HepG2 (cell line): ENCODE results near the gene RIPOR3. TPM values are rescaled to one million over a fixed set of nuclear protein-coding genes. Genes with fewer than 3 reads are reported as not detected.
A peak's percentile ranks its signal among the peaks of the same experiment; 100 is the strongest.

ENCODE experiments used
- ATAC-seq: fragments of 200-7000 bp; cut with Tn5 transposase; 3 replicates; pipeline ENCODE4 v1.9.1; 2020; ENCODE audit warnings: mild to moderate bottlenecking, moderate library complexity
- BruUV-seq: library from RNA; stranded (reverse); fragments of 400-500 nt; replicated peaks from 2 replicates; lab custom pipeline; 2021; lab: Mats Ljungman, UMichigan
- CTCF ChIA-PET: fragments of 300-600 bp; formaldehyde crosslinking; extraction: SDS; loops from one replicate; lab custom pipeline; 2021; ENCODE audit warnings: low total read pairs, inconsistent platforms, low intra/inter-chr PET ratio; lab: Yijun Ruan, JAX
- POLR2A ChIA-PET: fragments of 350-600 bp; sonication (Branson Sonifier 250); formaldehyde crosslinking; loops from one replicate; lab custom pipeline; 2020; ENCODE audit warnings: antibody characterized with exemption, inconsistent platforms; lab: Yijun Ruan, JAX
- DNase-seq: peaks from one replicate; pipeline ENCODE4 v3.0.0-alpha.2; 2015; ENCODE audit warnings: low spot score
- FAIRE-seq: peaks from 3 replicates; lab custom pipeline; 2011; peaks lifted over from hg19 to GRCh38; lab: Jason Lieb, UNC
- H2AFZ ChIP-seq: one replicate; pipeline ENCODE4 v1.6.1; 2011; ENCODE audit warnings: low read length, inconsistent platforms
- H3K27ac ChIP-seq: fragments of 300-600 bp; 3 replicates; pipeline ENCODE4 v1.8.0; 2011; ENCODE audit warnings: mixed run types, mild to moderate bottlenecking, mixed read lengths, low read length, inconsistent platforms; ENCODE audit not compliant: insufficient read depth; ENCODE audit errors: extremely low read length
- H3K27me3 ChIP-seq, 2 experiments: fragments of 200-600 bp in 1 of 2; 2 replicates in 1 of 2; 3 replicates in 1 of 2; pipeline versions ENCODE4 v1.6.0 to v1.8.0; 2011; ENCODE audit warnings: low read length in 2 of 2, mild to moderate bottlenecking in 2 of 2, moderate library complexity in 2 of 2, inconsistent platforms in 1 of 2; ENCODE audit not compliant: insufficient read depth in 2 of 2, control insufficient read depth in 1 of 2
- H3K36me3 ChIP-seq, 2 experiments: fragments of 200-600 bp in 1 of 2; replicated peaks in 1 of 2; 2 replicates in 1 of 2; 3 replicates in 1 of 2; pipeline versions ENCODE4 v1.5.1 to v1.8.0; 2011; ENCODE audit warnings: low read length in 2 of 2, inconsistent platforms in 1 of 2; ENCODE audit not compliant: insufficient read depth in 2 of 2, control insufficient read depth in 1 of 2
- H3K4me1 ChIP-seq: 2 replicates; pipeline ENCODE4 v1.5.1; 2012; ENCODE audit warnings: low read length, inconsistent platforms; ENCODE audit not compliant: insufficient read depth
- H3K4me2 ChIP-seq: 2 replicates; pipeline ENCODE4 v1.6.0; 2011; ENCODE audit warnings: low read depth, low read length, inconsistent platforms
- H3K4me3 ChIP-seq, 3 experiments: fragments of 200-600 bp in 1 of 3; sonication (generic), shearing (Covaris generic) in 1 of 3; replicated peaks in 1 of 3; 2 replicates each; pipeline ENCODE4 v1.5.1; 2011 to 2016; ENCODE audit warnings: low read length in 3 of 3, inconsistent platforms in 2 of 3, low read depth in 2 of 3, mild to moderate bottlenecking in 2 of 3, control low read depth in 1 of 3, mixed read lengths in 1 of 3; ENCODE audit not compliant: insufficient read depth in 1 of 3
- H3K79me2 ChIP-seq: one replicate; pipeline ENCODE4 v1.6.1; 2011; ENCODE audit warnings: low read length, inconsistent platforms; ENCODE audit not compliant: insufficient read depth
- H3K9ac ChIP-seq: 2 replicates; pipeline ENCODE4 v1.6.0; 2011; ENCODE audit warnings: mild to moderate bottlenecking, low read depth, low read length, inconsistent platforms; ENCODE audit not compliant: insufficient read depth
- H3K9me3 ChIP-seq: 2 replicates; pipeline ENCODE4 v1.5.1; 2012; ENCODE audit warnings: mild to moderate bottlenecking, low read length
- H4K20me1 ChIP-seq: 2 replicates; pipeline ENCODE4 v1.6.0; 2011; ENCODE audit warnings: inconsistent platforms, mild to moderate bottlenecking, low read length, moderate library complexity; ENCODE audit not compliant: insufficient read depth
- ZNF629 ChIP-seq: sonication (generic); formaldehyde crosslinking; conservative IDR thresholded peaks from 2 replicates; pipeline ENCODE4 v1.5.0; 2020; ENCODE audit warnings: missing genetic modification reagents
- WGBS: methylation state at CpG from one replicate; pipeline ENCODE4 v1.1.6; 2017; ENCODE audit warnings: low lambda C conversion rate; 5-methylcytosine and 5-hydroxymethylcytosine counted together
- in situ Hi-C: cut with HindIII; loops from 2 replicates; pipeline ENCODE4 v1.10.0; 2017; ENCODE audit warnings: low pct_unique_long_range_greater_than_20kb; ENCODE audit not compliant: extremely low pct_ligation_motif_present
- intact Hi-C: fragments of 100-400 bp; cut with micrococcal nuclease; formaldehyde crosslinking; loops from one replicate; pipeline ENCODE4 v1.10.0; 2022; ENCODE audit not compliant: unreplicated experiment
- polyA plus RNA-seq, 8 experiments: library from polyadenylated mRNA; depleted of rRNA in 3 of 8; stranded (reverse) in 7 of 8; unstranded in 1 of 8; fragments of >200 nt; fragmentation: Illumina TruSeq in 4 of 8; extraction: Trizol in 4 of 8; gene quantifications; 2 replicates each; pipeline versions ENCODE4 v1.2.1 to v1.2.3, GENCODE V29; 2011 to 2016; ENCODE audit warnings: low read depth in 4 of 8, missing spikeins in 1 of 8, mixed read lengths in 1 of 8; ENCODE audit not compliant: insufficient read depth in 1 of 8
- total RNA-seq, 5 experiments: library from RNA; depleted of rRNA; stranded (reverse); fragments of >200 nt; fragmentation: Illumina TruSeq; extraction: Trizol; gene quantifications; 2 replicates each; pipeline ENCODE4 v1.2.3, GENCODE V29; 2016; ENCODE audit warnings: low read depth in 1 of 5
- TF ChIP-seq, protein P1 (sequence below): sonication (generic); formaldehyde crosslinking; IDR thresholded peaks from 2 replicates; pipeline ENCODE4 v1.4.0; 2020; ENCODE audit warnings: missing genetic modification reagents
- TF ChIP-seq, protein P2 (sequence below): sonication (generic); formaldehyde crosslinking; IDR thresholded peaks from 2 replicates; pipeline ENCODE4 v1.4.0; 2020; ENCODE audit warnings: missing genetic modification reagents
- TF ChIP-seq, protein P3 (sequence below): IDR thresholded peaks from 2 replicates; pipeline ENCODE4 v1.6.1; 2016; ENCODE audit warnings: missing genetic modification reagents, missing compliant biosample characterization

RIPOR3 gene
- total and polyA plus RNA-seq, 2 of the 13 experiments (the other 11 are each of a cell fraction or from before 2014, with no cell fraction given), result 0.18 TPM; not detected in 1

DNA sequence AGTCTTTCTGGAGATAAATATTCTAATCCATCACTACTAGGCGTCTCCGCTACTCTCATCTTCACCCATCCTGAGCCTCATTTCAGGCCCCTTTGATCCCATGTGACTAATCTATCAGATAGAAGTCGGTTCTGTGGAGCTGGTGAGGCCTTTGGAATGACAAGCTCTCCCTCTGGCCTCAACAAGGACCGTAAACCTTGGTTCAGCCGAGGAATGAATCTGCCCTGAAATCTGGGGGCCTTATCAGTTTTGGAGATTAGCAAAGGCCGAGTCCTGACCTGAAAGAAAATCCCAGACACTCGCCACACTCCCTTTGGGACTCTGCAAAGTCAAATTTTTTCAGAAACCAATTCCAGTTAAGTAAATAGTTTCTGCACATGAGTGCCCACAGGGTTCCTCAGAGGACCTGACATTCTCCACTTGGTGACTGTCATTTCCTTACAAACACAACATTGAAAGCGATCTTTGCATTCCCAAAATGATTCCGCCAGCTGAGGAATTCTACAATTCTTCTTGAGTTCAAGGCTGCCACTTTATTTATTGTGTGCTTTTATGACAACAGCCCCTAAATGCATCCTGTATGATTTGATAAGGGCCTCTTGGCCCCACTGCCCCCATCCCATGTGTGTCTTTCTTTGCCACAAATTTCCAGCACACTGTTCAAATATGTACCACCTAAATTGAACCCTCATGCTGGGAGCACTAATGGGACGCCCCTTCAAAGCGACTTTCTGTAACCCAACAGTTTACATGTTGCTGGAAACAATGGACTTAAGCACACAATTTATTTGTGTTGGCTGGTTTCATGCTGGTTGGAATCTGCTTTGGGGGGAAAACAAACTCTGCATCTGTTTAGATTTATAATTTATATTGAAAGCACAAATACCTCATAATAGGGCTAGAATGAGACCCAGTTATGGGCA is 10.0 kb upstream of the RIPOR3 start (continued):
- TF ChIP-seq, protein P1, sequence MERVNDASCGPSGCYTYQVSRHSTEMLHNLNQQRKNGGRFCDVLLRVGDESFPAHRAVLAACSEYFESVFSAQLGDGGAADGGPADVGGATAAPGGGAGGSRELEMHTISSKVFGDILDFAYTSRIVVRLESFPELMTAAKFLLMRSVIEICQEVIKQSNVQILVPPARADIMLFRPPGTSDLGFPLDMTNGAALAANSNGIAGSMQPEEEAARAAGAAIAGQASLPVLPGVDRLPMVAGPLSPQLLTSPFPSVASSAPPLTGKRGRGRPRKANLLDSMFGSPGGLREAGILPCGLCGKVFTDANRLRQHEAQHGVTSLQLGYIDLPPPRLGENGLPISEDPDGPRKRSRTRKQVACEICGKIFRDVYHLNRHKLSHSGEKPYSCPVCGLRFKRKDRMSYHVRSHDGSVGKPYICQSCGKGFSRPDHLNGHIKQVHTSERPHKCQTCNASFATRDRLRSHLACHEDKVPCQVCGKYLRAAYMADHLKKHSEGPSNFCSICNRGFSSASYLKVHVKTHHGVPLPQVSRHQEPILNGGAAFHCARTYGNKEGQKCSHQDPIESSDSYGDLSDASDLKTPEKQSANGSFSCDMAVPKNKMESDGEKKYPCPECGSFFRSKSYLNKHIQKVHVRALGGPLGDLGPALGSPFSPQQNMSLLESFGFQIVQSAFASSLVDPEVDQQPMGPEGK (CRISPR knock-in tag), result peak; percentile 49; the same call in 1 of the 2 replicates
- TF ChIP-seq, protein P2, sequence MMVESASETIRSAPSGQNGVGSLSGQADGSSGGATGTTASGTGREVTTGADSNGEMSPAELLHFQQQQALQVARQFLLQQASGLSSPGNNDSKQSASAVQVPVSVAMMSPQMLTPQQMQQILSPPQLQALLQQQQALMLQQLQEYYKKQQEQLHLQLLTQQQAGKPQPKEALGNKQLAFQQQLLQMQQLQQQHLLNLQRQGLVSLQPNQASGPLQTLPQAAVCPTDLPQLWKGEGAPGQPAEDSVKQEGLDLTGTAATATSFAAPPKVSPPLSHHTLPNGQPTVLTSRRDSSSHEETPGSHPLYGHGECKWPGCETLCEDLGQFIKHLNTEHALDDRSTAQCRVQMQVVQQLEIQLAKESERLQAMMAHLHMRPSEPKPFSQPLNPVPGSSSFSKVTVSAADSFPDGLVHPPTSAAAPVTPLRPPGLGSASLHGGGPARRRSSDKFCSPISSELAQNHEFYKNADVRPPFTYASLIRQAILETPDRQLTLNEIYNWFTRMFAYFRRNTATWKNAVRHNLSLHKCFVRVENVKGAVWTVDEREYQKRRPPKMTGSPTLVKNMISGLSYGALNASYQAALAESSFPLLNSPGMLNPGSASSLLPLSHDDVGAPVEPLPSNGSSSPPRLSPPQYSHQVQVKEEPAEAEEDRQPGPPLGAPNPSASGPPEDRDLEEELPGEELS (CRISPR knock-in tag), result peak; percentile 40; the same call in 1 of the 2 replicates

DNA sequence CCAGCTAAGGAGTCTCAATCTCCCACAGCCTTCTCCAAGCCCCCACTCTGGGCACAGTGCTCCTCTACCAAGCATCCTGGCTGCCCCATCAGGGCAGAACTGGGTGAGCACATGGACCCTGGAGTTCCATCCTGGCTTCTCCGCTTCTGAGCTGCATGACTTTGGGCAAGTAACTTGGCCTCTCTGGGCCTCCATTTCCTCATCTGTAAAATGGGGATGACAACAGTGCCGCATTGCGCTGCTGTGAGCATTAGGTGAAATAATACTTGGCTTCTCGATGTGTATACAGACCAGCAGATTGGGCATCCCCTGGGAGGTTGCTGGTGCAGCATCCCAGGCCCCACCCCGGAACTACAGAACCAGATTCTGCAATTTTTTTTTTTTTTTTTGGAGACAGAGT is 8.3 kb upstream of the RIPOR3 start:
- no peaks in the 10 kb centered on the region for H3K79me2 ChIP-seq
- in situ Hi-C loops, result no loop called here
- intact Hi-C loops, result no loop called here
- ChIA-PET CTCF (no interaction called here), POLR2A (interaction anchor here (1.1 kb wide), 1 partner anchor 30 kb away, joined by 4 read pairs; no protein-coding TSS in a partner anchor)
- no peaks in the 10 kb centered on the region for H4K20me1 ChIP-seq
- no peak overlapping the region for H3K27ac ChIP-seq
- WGBS, result 74% methylated on average over 5 of the region's 5 CpGs
- BruUV-seq, result no TSS peak
- no peak overlapping the region for H3K4me2 ChIP-seq
- no peaks in the 10 kb centered on the region for H3K36me3 ChIP-seq
- ATAC-seq, result no peak
- no peak overlapping the region for H2AFZ ChIP-seq
- peaks cover 10 to 32% of the 10 kb centered on the region in 2 experiments for H3K27me3 ChIP-seq
- peaks cover 32% of the 10 kb centered on the region for H3K4me1 ChIP-seq
- no peak for FAIRE-seq
- peak; percentile 71 for TF ChIP-seq ZNF629 (CRISPR knock-in tag)
- TF ChIP-seq, protein P3, sequence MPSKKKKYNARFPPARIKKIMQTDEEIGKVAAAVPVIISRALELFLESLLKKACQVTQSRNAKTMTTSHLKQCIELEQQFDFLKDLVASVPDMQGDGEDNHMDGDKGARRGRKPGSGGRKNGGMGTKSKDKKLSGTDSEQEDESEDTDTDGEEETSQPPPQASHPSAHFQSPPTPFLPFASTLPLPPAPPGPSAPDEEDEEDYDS (CRISPR knock-in tag), result no peak
- no peaks in the 10 kb centered on the region for H3K9me3 ChIP-seq
- no peak overlapping the region for H3K9ac ChIP-seq
- DNase-seq, result no peak
- no peak overlapping the region for H3K4me3 ChIP-seq
